Neutrophil (primary cell): ENCODE measurements around the gene MVD.

Experiments used
- H3K27ac ChIP-seq: fragments of 200-600 bp; sonication (generic); 2 replicates; pipeline ENCODE4 v1.5.1; 2016; ENCODE audit warnings: mild to moderate bottlenecking, moderate library complexity
- H3K27me3 ChIP-seq: fragments of 200-600 bp; sonication (generic); 2 replicates; pipeline ENCODE4 v1.6.0; 2016; ENCODE audit warnings: mild to moderate bottlenecking
- H3K36me3 ChIP-seq: fragments of 200-600 bp; sonication (generic); 2 replicates; pipeline ENCODE4 v1.5.1; 2017
- H3K4me1 ChIP-seq, 2 experiments: fragments of 200-600 bp in 1 of 2; sonication (generic) in 1 of 2; 1 replicate in 1 of 2; 2 replicates in 1 of 2; pipeline versions ENCODE4 v1.5.1 to v1.6.1; 2013 to 2016; ENCODE audit warnings: low read depth in 1 of 2, low read length in 1 of 2, mild to moderate bottlenecking in 1 of 2, moderate library complexity in 1 of 2; ENCODE audit not compliant: control insufficient read depth in 1 of 2, insufficient read depth in 1 of 2
- H3K4me3 ChIP-seq, 2 experiments: fragments of 200-600 bp in 1 of 2; sonication (generic) in 1 of 2; 1 replicate in 1 of 2; 2 replicates in 1 of 2; pipeline ENCODE4 v1.5.1; 2013 to 2016; ENCODE audit warnings: low read depth in 1 of 2, low read length in 1 of 2, mild to moderate bottlenecking in 1 of 2, moderate library complexity in 1 of 2
- H3K9me3 ChIP-seq: fragments of 200-600 bp; sonication (generic); 2 replicates; pipeline ENCODE4 v1.5.1; 2016
- TF ChIP-seq, protein P1 (sequence below): fragments of 200-600 bp; sonication (generic); IDR thresholded peaks from 2 replicates; pipeline ENCODE4 v1.5.1; 2016; ENCODE audit warnings: antibody characterized with exemption

The MVD gene

GRCh38 chr16:88654363-88655052 lies 8.4 kb downstream of the MVD start:
- Histone ChIP-seq H3K27me3 (no peaks in the 10 kb centered on the region), H3K4me1 (peaks cover 15 to 19% of the 10 kb centered on the region in 2 experiments), H3K36me3 (peaks cover 2% of the 10 kb centered on the region), H3K27ac (no peak overlapping the region), H3K9me3 (no peaks in the 10 kb centered on the region), H3K4me3 (no peak overlapping the region)
- TF ChIP-seq, protein P1, sequence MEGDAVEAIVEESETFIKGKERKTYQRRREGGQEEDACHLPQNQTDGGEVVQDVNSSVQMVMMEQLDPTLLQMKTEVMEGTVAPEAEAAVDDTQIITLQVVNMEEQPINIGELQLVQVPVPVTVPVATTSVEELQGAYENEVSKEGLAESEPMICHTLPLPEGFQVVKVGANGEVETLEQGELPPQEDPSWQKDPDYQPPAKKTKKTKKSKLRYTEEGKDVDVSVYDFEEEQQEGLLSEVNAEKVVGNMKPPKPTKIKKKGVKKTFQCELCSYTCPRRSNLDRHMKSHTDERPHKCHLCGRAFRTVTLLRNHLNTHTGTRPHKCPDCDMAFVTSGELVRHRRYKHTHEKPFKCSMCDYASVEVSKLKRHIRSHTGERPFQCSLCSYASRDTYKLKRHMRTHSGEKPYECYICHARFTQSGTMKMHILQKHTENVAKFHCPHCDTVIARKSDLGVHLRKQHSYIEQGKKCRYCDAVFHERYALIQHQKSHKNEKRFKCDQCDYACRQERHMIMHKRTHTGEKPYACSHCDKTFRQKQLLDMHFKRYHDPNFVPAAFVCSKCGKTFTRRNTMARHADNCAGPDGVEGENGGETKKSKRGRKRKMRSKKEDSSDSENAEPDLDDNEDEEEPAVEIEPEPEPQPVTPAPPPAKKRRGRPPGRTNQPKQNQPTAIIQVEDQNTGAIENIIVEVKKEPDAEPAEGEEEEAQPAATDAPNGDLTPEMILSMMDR = no peak

- peaks cover 22 to 26% of the 10 kb centered on the region in 2 experiments for H3K4me1 ChIP-seq
- no peak overlapping the region for H3K4me3 ChIP-seq
- H3K27me3 ChIP-seq = no peaks in the 10 kb centered on the region
- H3K9me3 ChIP-seq = no peaks in the 10 kb centered on the region
- TF ChIP-seq, protein P1 = no peak
- H3K36me3 ChIP-seq = peaks cover 8% of the 10 kb centered on the region
- H3K27ac ChIP-seq = no peak overlapping the region
Measured at GRCh38 chr16:88653596-88654362, 9.1 kb downstream of the MVD start.

GRCh38 chr16:88653101-88653500 lies 9.8 kb downstream of the MVD start:
- Histone ChIP-seq H3K4me1 (peaks cover 29 to 33% of the 10 kb centered on the region in 2 experiments), H3K27me3 (no peaks in the 10 kb centered on the region), H3K27ac (no peak overlapping the region), H3K4me3 (no peak overlapping the region), H3K9me3 (no peaks in the 10 kb centered on the region), H3K36me3 (peaks cover 10% of the 10 kb centered on the region)
- TF ChIP-seq, protein P1 = no peak

DNA sequence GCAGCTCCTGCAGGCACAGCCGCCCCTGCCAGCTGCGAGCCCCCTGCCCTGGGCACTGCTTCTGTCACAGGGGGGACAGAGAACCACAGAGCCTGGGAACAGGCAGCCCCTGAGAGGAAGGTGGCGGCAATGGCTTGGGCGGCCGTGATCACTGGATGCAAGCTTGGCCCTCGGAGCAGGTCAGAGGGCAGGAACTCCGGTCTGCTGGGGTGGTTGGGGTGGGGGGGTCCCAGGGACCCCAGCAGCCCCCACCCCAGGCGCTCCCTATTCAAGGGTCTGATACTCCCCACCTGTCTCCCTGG lies 10.2 kb downstream of the MVD start:
- H3K36me3 ChIP-seq = peaks cover 14% of the 10 kb centered on the region
- no peak overlapping the region for H3K27ac ChIP-seq
- no peaks in the 10 kb centered on the region for H3K9me3 ChIP-seq
- no peak overlapping the region for H3K4me3 ChIP-seq
- no peaks in the 10 kb centered on the region for H3K27me3 ChIP-seq
- TF ChIP-seq, protein P1 = no peak
- H3K4me1 ChIP-seq = peaks cover 33 to 37% of the 10 kb centered on the region in 2 experiments

- peaks cover 38 to 42% of the 10 kb centered on the region in 2 experiments for H3K4me1 ChIP-seq
- H3K9me3 ChIP-seq = no peaks in the 10 kb centered on the region
- TF ChIP-seq, protein P1 = no peak
- H3K36me3 ChIP-seq = peaks cover 19% of the 10 kb centered on the region
- H3K27ac ChIP-seq = peak overlapping the region; percentile 95
- no peaks in the 10 kb centered on the region for H3K27me3 ChIP-seq
- peak overlapping the region in 1 of 2 experiments; percentile 78 for H3K4me3 ChIP-seq
Measured at GRCh38 chr16:88651989-88652761, 10.7 kb downstream of the MVD start.
